ENCODE measurements around the gene COL4A2. TPM values are rescaled to one million over a fixed set of nuclear protein-coding genes. Genes with fewer than 3 reads are reported as not detected.

COL4A2 gene
- total RNA-seq, 1 experiment from 2014 or later, result 1.6 TPM

DNA sequence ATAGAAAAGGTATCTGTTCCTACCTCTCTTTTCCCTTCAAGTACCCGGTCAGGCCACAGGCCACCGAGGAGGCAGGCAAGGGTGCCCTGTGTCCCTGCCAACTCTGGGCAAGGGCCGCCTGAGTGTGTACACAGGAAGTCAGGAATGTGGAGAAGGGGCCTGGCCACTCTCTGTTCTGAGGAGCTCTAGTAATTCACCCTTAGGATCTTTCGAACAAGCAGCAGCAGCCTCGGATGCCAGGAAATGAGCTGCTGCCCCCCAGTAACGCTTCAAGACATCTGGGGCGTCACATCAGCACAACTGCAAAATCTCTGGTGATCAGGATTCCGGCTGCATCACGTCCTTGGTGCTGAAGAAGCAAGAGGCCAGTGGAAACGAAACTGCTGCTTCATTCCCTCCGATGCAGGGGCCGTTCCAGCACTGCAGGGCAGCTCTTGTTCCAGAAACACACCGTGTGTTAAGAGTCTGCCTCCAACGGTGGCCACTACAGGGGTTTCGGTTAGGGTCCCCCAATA, 252.4 kb downstream of the COL4A2 start:
- Histone ChIP-seq H2AFZ (ENCODE audit: low read depth, low read length, poor library complexity, severe bottlenecking) (no peak overlapping the region), H3K36me3 (ENCODE audit: control insufficient read depth in 1 of 2, insufficient read depth in 2 of 2, low read length in 2 of 2) (no peaks in the 10 kb centered on the region; a peak in 2 of 4 replicates), H3K9me3 (ENCODE audit: control insufficient read depth in 1 of 2, insufficient read depth in 1 of 2, low read depth in 1 of 2, low read length in 2 of 2) (no peaks in the 10 kb centered on the region), H3K79me2 (ENCODE audit: insufficient read depth, low read length) (peaks cover 3% of the 10 kb centered on the region), H4K20me1 (ENCODE audit: insufficient read depth) (no peaks in the 10 kb centered on the region), H3K4me1 (ENCODE audit: control insufficient read depth in 1 of 2, insufficient read depth in 2 of 2, low read length in 2 of 2) (peaks cover 13 to 19% of the 10 kb centered on the region in 2 experiments), H3K27me3 (ENCODE audit: insufficient read depth, low read length) (no peaks in the 10 kb centered on the region), H3K27ac (ENCODE audit: low read depth, low read length) (no peak overlapping the region), H3K9me2 (ENCODE audit: insufficient read depth) (no peaks in the 10 kb centered on the region), H3K4me2 (ENCODE audit: low read length) (no peak overlapping the region), H3K9ac (ENCODE audit: low read length) (no peak overlapping the region), H3K4me3 (replicated peaks in 1 of 2; ENCODE audit: low read depth in 1 of 2, low read length in 2 of 2) (no peak overlapping the region)
- RAD21 ChIA-PET (ENCODE audit: low non-redundant PET in 1 of 2, low total read pairs in 2 of 2, uncharacterized antibody in 2 of 2, unreplicated experiment in 2 of 2), result no interaction called here
- CTCF ChIA-PET, result no interaction called here
- POLR2A ChIA-PET, result no interaction called here
- intact Hi-C loops (cut with micrococcal nuclease), result no loop called here
- TF ChIP-seq TCF7L2 (IDR thresholded peaks at IDR 0.05; ENCODE audit: borderline replicate concordance, extremely low read depth, insufficient read depth, insufficient read length), result no peak
- no peak for TF ChIP-seq SIN3A (IDR thresholded peaks at IDR 0.05; ENCODE audit: low read depth)
- TF ChIP-seq CTCF (IDR thresholded peaks at IDR 0.05 in 2 of 3, conservative IDR thresholded peaks at IDR 0.05 in 1 of 3; ENCODE audit: borderline replicate concordance in 1 of 3, insufficient read depth in 1 of 3, low read depth in 2 of 3, low read length in 2 of 3), result no peak
- no peak for TF ChIP-seq CBX3 (IDR thresholded peaks at IDR 0.05; ENCODE audit: low read depth)
- no peak for TF ChIP-seq ATF3 (IDR thresholded peaks at IDR 0.05)
- no peak for TF ChIP-seq ELF1 (IDR thresholded peaks at IDR 0.05; ENCODE audit: borderline replicate concordance, low read depth)
- no peak for TF ChIP-seq ZFX (IDR thresholded peaks at IDR 0.05)
- no peak for TF ChIP-seq ZBTB33 (IDR thresholded peaks at IDR 0.05; ENCODE audit: extremely low read depth, insufficient replicate concordance, low read length)
- TF ChIP-seq YY1 (IDR thresholded peaks at IDR 0.05; ENCODE audit: extremely low read depth, insufficient replicate concordance, low read depth, low read length), result no peak
- no peak for TF ChIP-seq RAD21 (IDR thresholded peaks at IDR 0.05; ENCODE audit: low read depth)
- TF ChIP-seq, protein P1, sequence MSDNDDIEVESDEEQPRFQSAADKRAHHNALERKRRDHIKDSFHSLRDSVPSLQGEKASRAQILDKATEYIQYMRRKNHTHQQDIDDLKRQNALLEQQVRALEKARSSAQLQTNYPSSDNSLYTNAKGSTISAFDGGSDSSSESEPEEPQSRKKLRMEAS (IDR thresholded peaks at IDR 0.05), result no peak
- no peak for TF ChIP-seq POLR2A (IDR thresholded peaks at IDR 0.05; ENCODE audit: borderline replicate concordance, extremely low read depth, insufficient read depth, insufficient read length)
- DNase-seq (ENCODE audit: low read depth, low spot score) (no peak), ATAC-seq (no peak)
- no TSS peak for BruUV-seq (replicated peaks)
